Brain microvascular endothelial cell (primary cell): ENCODE results near the gene HRH1.
A peak's percentile ranks its signal among the peaks of the same experiment; 100 is the strongest.

ENCODE experiments used
- DNase-seq: peaks from one replicate; pipeline ENCODE4 v3.0.0-alpha.2; 2020
- H3K27ac ChIP-seq: fragments of 250-450 bp; sonication (Bioruptor Pico); 2 replicates; pipeline ENCODE4 v1.5.1; 2020; ENCODE audit warnings: mild to moderate bottlenecking, moderate library complexity
- H3K27me3 ChIP-seq: fragments of 250-450 bp; sonication (Bioruptor Pico); replicated peaks from 2 replicates; pipeline ENCODE4 v1.5.1; 2020; ENCODE audit warnings: mild to moderate bottlenecking
- H3K36me3 ChIP-seq: fragments of 250-450 bp; sonication (Bioruptor Pico); replicated peaks from 2 replicates; pipeline ENCODE4 v1.5.1; 2020; ENCODE audit warnings: mild to moderate bottlenecking
- H3K4me3 ChIP-seq: 2 replicates; pipeline ENCODE4 v1.5.1; 2011; ENCODE audit warnings: low read depth, mild to moderate bottlenecking, control low read depth, low read length, moderate library complexity
- CTCF ChIP-seq: IDR thresholded peaks from 2 replicates; pipeline ENCODE4 v1.5.1; 2011; ENCODE audit warnings: low read depth, mild to moderate bottlenecking, moderate library complexity, low read length, control low read depth, inconsistent platforms; ENCODE audit errors: missing control alignments
- in situ Hi-C: cut with HindIII; loops from 2 replicates; pipeline ENCODE4 v1.10.0; 2017; ENCODE audit warnings: low sequenced_read_pairs, low pct_ligation_motif_present

The HRH1 gene

GRCh38 chr3:11269007-11269406, 114.7 kb downstream of the HRH1 start:
- H3K4me3 ChIP-seq = no peak overlapping the region
- no peak overlapping the region for H3K27ac ChIP-seq
- DNase-seq = no peak
- no peaks in the 10 kb centered on the region for H3K27me3 ChIP-seq
- in situ Hi-C loops = no loop called here
- H3K36me3 ChIP-seq = no peaks in the 10 kb centered on the region
- no peak for TF ChIP-seq CTCF

- H3K4me3 ChIP-seq = peak within 1 kb of the TSS; percentile 97
- TF ChIP-seq CTCF = no peak
- in situ Hi-C loops = no loop called here
Measured at GRCh38 chr3:11271986-11272904, 118.0 kb downstream of the HRH1 start, which contains the start of gene ATG7. Gene ATG7 (plus strand): TSS chr3:11272397. CDS start chr3:11298696, 26,299 bp downstream.

GRCh38 chr3:11272906-11273574, 118.7 kb downstream of the HRH1 start:
- Histone ChIP-seq H3K4me3 (peak overlapping the region; percentile 97), H3K36me3 (no peaks in the 10 kb centered on the region), H3K27me3 (no peaks in the 10 kb centered on the region), H3K27ac (peak overlapping the region; percentile 87)
- no peak for DNase-seq
- TF ChIP-seq CTCF = no peak
- in situ Hi-C loops = no loop called here

More at GRCh38 chr3:11271986-11272904, 118.0 kb downstream of the HRH1 start, which contains the start of gene ATG7:
- peak within 1 kb of the TSS; percentile 87 for H3K27ac ChIP-seq
- H3K27me3 ChIP-seq = no peaks in the 10 kb centered on the region
- H3K36me3 ChIP-seq = no peaks in the 10 kb centered on the region
- DNase-seq = peak; percentile 94

GRCh38 chr3:11273891-11274291, 119.6 kb downstream of the HRH1 start:
- Histone ChIP-seq H3K27ac (no peak overlapping the region), H3K36me3 (no peaks in the 10 kb centered on the region), H3K27me3 (no peaks in the 10 kb centered on the region), H3K4me3 (no peak overlapping the region)
- no peak for DNase-seq
- TF ChIP-seq CTCF = no peak
- in situ Hi-C loops = no loop called here

- no peaks in the 10 kb centered on the region for H3K27me3 ChIP-seq
- no peak overlapping the region for H3K4me3 ChIP-seq
- H3K27ac ChIP-seq = no peak overlapping the region
- TF ChIP-seq CTCF = no peak
- H3K36me3 ChIP-seq = no peaks in the 10 kb centered on the region
- in situ Hi-C loops = no loop called here
- no peak for DNase-seq
Measured at GRCh38 chr3:11274566-11275142, 120.4 kb downstream of the HRH1 start.
